HG02981 (cell line): Measurements from ENCODE around the gene SLC26A4.

ENCODE experiments used
- ATAC-seq: cut with Tn5 transposase; IDR thresholded peaks from one replicate; pipeline ENCODE4 v1.9.1; 2021; ENCODE audit warnings: mild to moderate bottlenecking, moderate library complexity; ENCODE audit not compliant: unreplicated experiment

Gene SLC26A4

DNA sequence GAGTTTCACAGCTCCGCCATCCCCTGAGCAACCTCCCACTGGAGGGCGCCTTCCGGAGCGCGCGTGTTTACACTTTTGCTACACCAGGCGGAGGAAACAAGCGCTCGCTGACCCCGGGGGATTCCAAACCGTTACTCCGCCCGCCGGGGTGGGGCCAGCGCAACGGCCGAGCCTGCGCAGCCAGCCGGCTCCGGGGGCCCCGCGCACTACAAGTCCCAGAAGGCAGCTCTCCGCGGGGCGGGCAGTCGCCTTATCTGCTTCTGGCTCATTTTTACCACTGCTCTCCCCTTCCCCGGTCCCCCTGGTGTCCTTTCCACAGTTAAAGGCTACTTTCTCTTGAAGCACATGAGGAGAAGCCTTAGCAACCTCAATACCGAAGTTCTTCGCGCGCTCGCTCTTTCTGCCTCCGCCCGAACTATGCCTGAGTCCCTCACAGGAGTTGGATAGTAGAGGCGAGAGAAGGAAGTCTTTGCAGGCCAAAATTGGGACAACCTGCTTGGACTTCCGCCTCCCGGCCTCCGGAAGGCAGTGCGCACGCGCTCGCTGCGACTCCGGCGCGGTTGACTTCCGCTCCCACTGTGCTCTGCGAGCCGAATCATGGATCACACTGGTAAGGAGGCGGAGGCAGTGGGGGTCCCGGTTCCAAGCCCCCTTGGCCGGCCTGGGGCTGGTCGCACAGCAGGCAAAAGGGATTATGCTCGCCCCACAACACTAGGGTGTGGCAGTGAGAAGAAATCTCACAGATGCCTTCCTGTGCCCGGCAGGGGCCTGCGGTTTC lies 83.1 kb downstream of the SLC26A4 start, which contains the start of gene CBLL1:
Gene CBLL1, plus strand, starts transcription at position 576 of the 778 bp plus-strand sequence. Its CDS starts 22 bp downstream, at position 598.
- ATAC-seq: peak; percentile 86

GRCh38 chr7:107744345-107744750 lies 83.7 kb downstream of the SLC26A4 start:
- peak; percentile 33 for ATAC-seq

GRCh38 chr7:107746006-107746405 lies 85.4 kb downstream of the SLC26A4 start:
- ATAC-seq: no peak

DNA sequence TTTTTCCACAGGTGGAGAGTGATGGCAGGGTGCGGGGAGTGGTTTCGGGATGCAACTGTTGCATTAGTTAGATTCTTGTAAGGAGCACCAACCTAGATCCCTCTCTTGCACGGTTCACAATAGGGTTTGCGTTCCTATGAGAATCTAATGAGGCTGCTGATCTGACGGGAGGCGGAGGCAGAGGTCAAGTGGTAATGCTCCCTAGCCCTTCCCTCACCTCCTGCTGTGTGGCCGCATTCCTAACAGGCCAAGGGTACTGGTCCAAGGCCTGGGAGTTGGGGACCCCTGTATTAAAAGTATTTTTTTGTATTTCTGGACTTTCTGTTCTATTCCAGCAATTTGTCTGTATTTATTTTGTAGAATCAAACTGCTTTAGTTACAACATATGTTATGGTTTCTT lies 90.5 kb downstream of the SLC26A4 start:
- ATAC-seq: no peak

- ATAC-seq: no peak
Measured at GRCh38 chr7:107754642-107755041, 94.0 kb downstream of the SLC26A4 start.

- ATAC-seq: no peak
Measured at GRCh38 chr7:107758667-107759066, 98.0 kb downstream of the SLC26A4 start.

DNA sequence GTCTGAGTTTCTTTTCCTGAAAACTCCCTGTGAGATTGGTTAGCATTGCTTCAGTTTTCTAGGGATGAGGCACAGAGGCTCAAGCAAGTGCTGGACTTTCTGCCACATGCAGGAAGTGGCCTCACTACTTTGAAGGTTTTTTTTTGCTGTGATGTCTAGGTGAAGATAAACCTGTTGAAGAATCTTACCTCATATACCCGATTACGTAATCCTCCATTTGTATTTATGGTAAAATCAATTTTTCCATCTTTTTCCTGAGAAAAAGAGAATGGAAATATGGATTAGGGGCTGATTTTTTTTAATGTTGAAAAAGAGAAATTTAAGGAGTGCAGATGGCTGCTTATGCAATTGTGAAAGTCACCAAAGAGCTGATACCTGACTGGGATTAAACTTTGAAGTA lies 106.8 kb downstream of the SLC26A4 start:
- ATAC-seq: no peak
